ENCODE data around the gene CATSPERB.
"Not testable (repeated sequence)": the region's sequence is repeated elsewhere in the genome, so short reads cannot be mapped to it uniquely, and the experiment has no call there.

DNA sequence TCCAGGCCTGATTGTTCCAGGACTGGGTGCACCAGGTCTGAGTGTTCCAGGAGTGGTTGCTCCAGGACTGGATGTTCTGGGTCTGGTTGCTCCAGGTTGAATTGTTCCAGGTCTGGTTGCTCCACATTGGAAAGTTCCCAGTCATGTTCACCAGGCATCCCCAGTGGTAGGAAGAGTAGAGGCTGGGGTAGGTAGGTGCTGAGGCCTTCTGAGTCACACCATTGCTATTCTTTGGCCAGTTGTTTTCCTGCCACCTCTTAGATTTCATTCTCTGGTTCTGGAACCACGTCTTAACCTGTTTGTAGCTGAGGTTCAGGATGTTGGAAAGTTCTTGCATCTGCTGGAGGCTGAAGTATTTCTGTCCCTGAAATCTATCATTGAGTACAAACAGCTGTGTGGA lies 127.3 kb downstream of the CATSPERB start:
- not testable (repeated sequence) for TF ChIP-seq POLR2A, EP300 (IDR thresholded peaks at IDR 0.05)

All from tibial nerve (tissue), 3 donors.